HepG2 (cell line): ENCODE results near the gene SLC45A1. TPM values are rescaled to one million over a fixed set of nuclear protein-coding genes. Genes with fewer than 3 reads are reported as not detected.

Experiments
- ATAC-seq: fragments of 200-7000 bp; cut with Tn5 transposase; 3 replicates; pipeline ENCODE4 v1.9.1; 2020; ENCODE audit warnings: mild to moderate bottlenecking, moderate library complexity
- BruUV-seq: library from RNA; stranded (reverse); fragments of 400-500 nt; replicated peaks from 2 replicates; lab custom pipeline; 2021; lab: Mats Ljungman, UMichigan
- CTCF ChIA-PET: fragments of 300-600 bp; formaldehyde crosslinking; extraction: SDS; loops from one replicate; lab custom pipeline; 2021; ENCODE audit warnings: low total read pairs, inconsistent platforms, low intra/inter-chr PET ratio; lab: Yijun Ruan, JAX
- POLR2A ChIA-PET: fragments of 350-600 bp; sonication (Branson Sonifier 250); formaldehyde crosslinking; loops from one replicate; lab custom pipeline; 2020; ENCODE audit warnings: antibody characterized with exemption, inconsistent platforms; lab: Yijun Ruan, JAX
- DNase-seq: peaks from one replicate; pipeline ENCODE4 v3.0.0-alpha.2; 2015; ENCODE audit warnings: low spot score
- FAIRE-seq: peaks from 3 replicates; lab custom pipeline; 2011; peaks lifted over from hg19 to GRCh38; lab: Jason Lieb, UNC
- H2AFZ ChIP-seq: one replicate; pipeline ENCODE4 v1.6.1; 2011; ENCODE audit warnings: low read length, inconsistent platforms
- H3K27ac ChIP-seq: fragments of 300-600 bp; 3 replicates; pipeline ENCODE4 v1.8.0; 2011; ENCODE audit warnings: mixed run types, mild to moderate bottlenecking, mixed read lengths, low read length, inconsistent platforms; ENCODE audit not compliant: insufficient read depth; ENCODE audit errors: extremely low read length
- H3K27me3 ChIP-seq, 2 experiments: fragments of 200-600 bp in 1 of 2; 2 replicates in 1 of 2; 3 replicates in 1 of 2; pipeline versions ENCODE4 v1.6.0 to v1.8.0; 2011; ENCODE audit warnings: low read length in 2 of 2, mild to moderate bottlenecking in 2 of 2, moderate library complexity in 2 of 2, inconsistent platforms in 1 of 2; ENCODE audit not compliant: insufficient read depth in 2 of 2, control insufficient read depth in 1 of 2
- H3K36me3 ChIP-seq, 2 experiments: fragments of 200-600 bp in 1 of 2; replicated peaks in 1 of 2; 2 replicates in 1 of 2; 3 replicates in 1 of 2; pipeline versions ENCODE4 v1.5.1 to v1.8.0; 2011; ENCODE audit warnings: low read length in 2 of 2, inconsistent platforms in 1 of 2; ENCODE audit not compliant: insufficient read depth in 2 of 2, control insufficient read depth in 1 of 2
- H3K4me1 ChIP-seq: 2 replicates; pipeline ENCODE4 v1.5.1; 2012; ENCODE audit warnings: low read length, inconsistent platforms; ENCODE audit not compliant: insufficient read depth
- H3K4me2 ChIP-seq: 2 replicates; pipeline ENCODE4 v1.6.0; 2011; ENCODE audit warnings: low read depth, low read length, inconsistent platforms
- H3K4me3 ChIP-seq, 3 experiments: fragments of 200-600 bp in 1 of 3; sonication (generic), shearing (Covaris generic) in 1 of 3; replicated peaks in 1 of 3; 2 replicates each; pipeline ENCODE4 v1.5.1; 2011 to 2016; ENCODE audit warnings: low read length in 3 of 3, inconsistent platforms in 2 of 3, low read depth in 2 of 3, mild to moderate bottlenecking in 2 of 3, control low read depth in 1 of 3, mixed read lengths in 1 of 3; ENCODE audit not compliant: insufficient read depth in 1 of 3
- H3K79me2 ChIP-seq: one replicate; pipeline ENCODE4 v1.6.1; 2011; ENCODE audit warnings: low read length, inconsistent platforms; ENCODE audit not compliant: insufficient read depth
- H3K9ac ChIP-seq: 2 replicates; pipeline ENCODE4 v1.6.0; 2011; ENCODE audit warnings: mild to moderate bottlenecking, low read depth, low read length, inconsistent platforms; ENCODE audit not compliant: insufficient read depth
- H3K9me3 ChIP-seq: 2 replicates; pipeline ENCODE4 v1.5.1; 2012; ENCODE audit warnings: mild to moderate bottlenecking, low read length
- H4K20me1 ChIP-seq: 2 replicates; pipeline ENCODE4 v1.6.0; 2011; ENCODE audit warnings: inconsistent platforms, mild to moderate bottlenecking, low read length, moderate library complexity; ENCODE audit not compliant: insufficient read depth
- CC2D1A ChIP-seq: sonication (generic); formaldehyde crosslinking; IDR thresholded peaks from 2 replicates; pipeline ENCODE4 v1.8.1; 2023; ENCODE audit warnings: mild to moderate bottlenecking, missing genetic modification reagents
- CTCF ChIP-seq: sonication (generic); formaldehyde crosslinking; IDR thresholded peaks from 2 replicates; pipeline ENCODE4 v1.5.0; 2020; ENCODE audit warnings: mild to moderate bottlenecking, missing genetic modification reagents, moderate library complexity
- ETS1 ChIP-seq: sonication (generic); formaldehyde crosslinking; IDR thresholded peaks from 2 replicates; pipeline ENCODE4 v1.4.0; 2020; ENCODE audit warnings: missing genetic modification reagents
- HIC2 ChIP-seq: sonication (generic); formaldehyde crosslinking; IDR thresholded peaks from 2 replicates; pipeline ENCODE4 v1.9.0; 2022; ENCODE audit warnings: low read depth, missing genetic modification reagents
- IRF2 ChIP-seq: IDR thresholded peaks from 2 replicates; pipeline ENCODE4 v1.6.1; 2018; ENCODE audit warnings: missing genetic modification reagents, missing compliant biosample characterization
- MIER3 ChIP-seq: IDR thresholded peaks from 2 replicates; pipeline ENCODE4 v1.6.1; 2016; ENCODE audit warnings: missing compliant biosample characterization, borderline replicate concordance
- NR2F2 ChIP-seq: IDR thresholded peaks from 2 replicates; pipeline ENCODE4 v1.6.1; 2012; ENCODE audit warnings: low read depth, inconsistent platforms, borderline replicate concordance
- PCBP2 ChIP-seq: fragments of 200-400 bp; formaldehyde crosslinking; optimal IDR thresholded peaks from 2 replicates; pipeline ENCODE3; 2018; ENCODE audit warnings: low read length, low read depth; ENCODE audit not compliant: poor library complexity, severe bottlenecking
- ZNF292 ChIP-seq: sonication (generic); formaldehyde crosslinking; IDR thresholded peaks from 2 replicates; pipeline ENCODE4 v1.8.1; 2022; ENCODE audit warnings: mild to moderate bottlenecking, low read depth, missing genetic modification reagents, borderline replicate concordance
- ZNF672 ChIP-seq: sonication (generic); formaldehyde crosslinking; IDR thresholded peaks from 2 replicates; pipeline ENCODE4 v1.8.1; 2022; ENCODE audit warnings: missing genetic modification reagents
- ZSCAN9 ChIP-seq: IDR thresholded peaks from 2 replicates; pipeline ENCODE4 v1.6.1; 2016; ENCODE audit warnings: borderline replicate concordance
- WGBS: methylation state at CpG from one replicate; pipeline ENCODE4 v1.1.6; 2017; ENCODE audit warnings: low lambda C conversion rate; 5-methylcytosine and 5-hydroxymethylcytosine counted together
- in situ Hi-C: cut with HindIII; loops from 2 replicates; pipeline ENCODE4 v1.10.0; 2017; ENCODE audit warnings: low pct_unique_long_range_greater_than_20kb; ENCODE audit not compliant: extremely low pct_ligation_motif_present
- intact Hi-C: fragments of 100-400 bp; cut with micrococcal nuclease; formaldehyde crosslinking; loops from one replicate; pipeline ENCODE4 v1.10.0; 2022; ENCODE audit not compliant: unreplicated experiment
- polyA plus RNA-seq, 8 experiments: library from polyadenylated mRNA; depleted of rRNA in 3 of 8; stranded (reverse) in 7 of 8; unstranded in 1 of 8; fragments of >200 nt; fragmentation: Illumina TruSeq in 4 of 8; extraction: Trizol in 4 of 8; gene quantifications; 2 replicates each; pipeline versions ENCODE4 v1.2.1 to v1.2.3, GENCODE V29; 2011 to 2016; ENCODE audit warnings: low read depth in 4 of 8, missing spikeins in 1 of 8, mixed read lengths in 1 of 8; ENCODE audit not compliant: insufficient read depth in 1 of 8
- total RNA-seq, 5 experiments: library from RNA; depleted of rRNA; stranded (reverse); fragments of >200 nt; fragmentation: Illumina TruSeq; extraction: Trizol; gene quantifications; 2 replicates each; pipeline ENCODE4 v1.2.3, GENCODE V29; 2016; ENCODE audit warnings: low read depth in 1 of 5

Gene SLC45A1
- total and polyA plus RNA-seq, 2 of the 13 experiments (the other 11 are each of a cell fraction or from before 2014, with no cell fraction given): not detected

- Histone ChIP-seq H3K9me3 (no peaks in the 10 kb centered on the region), H3K36me3 (peaks cover 24 to 52% of the 10 kb centered on the region in 2 experiments), H4K20me1 (peaks cover 61% of the 10 kb centered on the region), H3K27ac (no peak overlapping the region), H3K9ac (no peak overlapping the region), H3K4me1 (peaks cover 32% of the 10 kb centered on the region), H2AFZ (no peak overlapping the region), H3K79me2 (peaks cover 38% of the 10 kb centered on the region), H3K4me2 (no peak overlapping the region), H3K27me3 (no peaks in the 10 kb centered on the region), H3K4me3 (no peak overlapping the region)
- POLR2A ChIA-PET: no interaction called here
- ATAC-seq (no peak), DNase-seq (no peak), FAIRE-seq (no peak)
- intact Hi-C loops (loop anchor here (10.0 kb wide), 1 partner anchor 330 kb away; no protein-coding TSS in a partner anchor), in situ Hi-C loops (no loop called here)
- no TSS peak for BruUV-seq
- no peak for TF ChIP-seq ZNF292 (CRISPR knock-in tag)
- no peak for TF ChIP-seq NR2F2
- no peak for TF ChIP-seq MIER3 (CRISPR knock-in tag)
- no peak for TF ChIP-seq ZSCAN9 (CRISPR knock-in tag)
- TF ChIP-seq ZNF672 (CRISPR knock-in tag): no peak
- TF ChIP-seq PCBP2: no peak
- no peak for TF ChIP-seq IRF2 (CRISPR knock-in tag)
- CTCF ChIA-PET: no interaction called here
- 93% methylated on average over 5 of the region's 5 CpGs for WGBS
These were observed 56.4 kb downstream of the SLC45A1 start for GRCh38 chr1:8374356-8374755.

GRCh38 chr1:8374812-8375211 lies 56.9 kb downstream of the SLC45A1 start:
- POLR2A ChIA-PET: no interaction called here
- Histone ChIP-seq H3K27me3 (no peaks in the 10 kb centered on the region), H3K36me3 (peaks cover 26 to 52% of the 10 kb centered on the region in 2 experiments), H3K9me3 (no peaks in the 10 kb centered on the region), H3K4me3 (no peak overlapping the region), H3K27ac (no peak overlapping the region), H4K20me1 (peaks cover 66% of the 10 kb centered on the region), H2AFZ (no peak overlapping the region), H3K79me2 (peaks cover 39% of the 10 kb centered on the region), H3K4me2 (no peak overlapping the region), H3K9ac (no peak overlapping the region), H3K4me1 (peaks cover 36% of the 10 kb centered on the region)
- peak; percentile 49 for DNase-seq
- intact Hi-C loops: loop anchor here (5.0 to 10.0 kb wide), 2 partner anchors 47 to 330 kb away; no protein-coding TSS in a partner anchor
- peak; percentile 55 for ATAC-seq
- in situ Hi-C loops: no loop called here
- CTCF ChIA-PET: no interaction called here
- BruUV-seq: no TSS peak
- peak; percentile 64 for FAIRE-seq
- WGBS: 95% methylated on average over 2 of the region's 2 CpGs
- TF ChIP-seq HIC2 (CRISPR knock-in tag): no peak
- TF ChIP-seq CTCF (CRISPR knock-in tag): peak; percentile 55
- TF ChIP-seq CC2D1A: no peak
- TF ChIP-seq ETS1 (CRISPR knock-in tag): no peak
